GM23338 (cell line): ENCODE data around the gene C4BPA. TPM values are rescaled to one million over a fixed set of nuclear protein-coding genes. Genes with fewer than 3 reads are reported as not detected.

Source experiments
- ATAC-seq: fragments of 200-7000 bp; cut with Tn5 transposase; 3 replicates; pipeline ENCODE4 v1.9.1; 2020
- DNase-seq: peaks from one replicate; pipeline ENCODE4 v3.0.0-alpha.2; 2015; ENCODE audit warnings: low spot score
- H2AFZ ChIP-seq: fragments of 200-600 bp; sonication (generic); 2 replicates; pipeline ENCODE4 v1.8.0; 2016; ENCODE audit warnings: antibody characterized with exemption, mild to moderate bottlenecking, moderate library complexity
- H3F3A ChIP-seq: fragments of 200-600 bp; sonication (generic); replicated peaks from 2 replicates; pipeline ENCODE4 v1.8.0; 2017; ENCODE audit warnings: antibody characterized with exemption, mixed run types, low read depth
- H3K27ac ChIP-seq: fragments of 200-600 bp; sonication (generic); 2 replicates; pipeline ENCODE4 v1.6.1; 2016; ENCODE audit warnings: low read depth
- H3K27me3 ChIP-seq: fragments of 200-600 bp; sonication (generic); 2 replicates; pipeline ENCODE4 v1.8.0; 2016; ENCODE audit warnings: mild to moderate bottlenecking, mixed run types, moderate library complexity; ENCODE audit not compliant: insufficient read depth
- H3K36me3 ChIP-seq: fragments of 200-600 bp; sonication (generic); 2 replicates; pipeline ENCODE4 v1.8.0; 2016; ENCODE audit warnings: mild to moderate bottlenecking; ENCODE audit not compliant: insufficient read depth
- H3K4me1 ChIP-seq: fragments of 200-600 bp; sonication (generic); 2 replicates; pipeline ENCODE4 v1.8.0; 2016; ENCODE audit warnings: mild to moderate bottlenecking, moderate library complexity; ENCODE audit not compliant: insufficient read depth
- H3K4me2 ChIP-seq: fragments of 200-600 bp; sonication (generic); 2 replicates; pipeline ENCODE4 v1.7.1; 2017; ENCODE audit warnings: mixed run types
- H3K4me3 ChIP-seq: fragments of 200-600 bp; sonication (generic); 2 replicates; pipeline ENCODE4 v1.6.1; 2016; ENCODE audit warnings: mixed run types
- H3K79me2 ChIP-seq: fragments of 200-600 bp; sonication (generic); replicated peaks from 2 replicates; pipeline ENCODE4 v1.8.0; 2017; ENCODE audit warnings: mild to moderate bottlenecking; ENCODE audit not compliant: insufficient read depth
- H3K9me2 ChIP-seq: fragments of 200-600 bp; sonication (generic); 2 replicates; pipeline ENCODE4 v1.8.0; 2017; ENCODE audit not compliant: insufficient read depth
- H4K20me1 ChIP-seq: fragments of 200-600 bp; sonication (generic); replicated peaks from 2 replicates; pipeline ENCODE4 v1.8.0; 2017; ENCODE audit warnings: mild to moderate bottlenecking; ENCODE audit not compliant: insufficient read depth
- H3K27ac Mint-ChIP-seq: 2 replicates; pipeline ENCODE4 v1.8.0; 2020; ENCODE audit warnings: inconsistent platforms, mild to moderate bottlenecking, moderate library complexity, mixed read lengths
- H3K27me3 Mint-ChIP-seq: 3 replicates; pipeline ENCODE4 v1.8.0; 2022; ENCODE audit warnings: low read depth, mild to moderate bottlenecking, moderate library complexity, mixed read lengths, inconsistent platforms; ENCODE audit not compliant: insufficient read depth, poor library complexity
- H3K36me3 Mint-ChIP-seq: 3 replicates; pipeline ENCODE4 v1.8.0; 2021; ENCODE audit warnings: low read depth, mild to moderate bottlenecking, inconsistent platforms, moderate library complexity, mixed read lengths
- H3K4me1 Mint-ChIP-seq: 3 replicates; pipeline ENCODE4 v1.8.0; 2020; ENCODE audit warnings: mild to moderate bottlenecking, inconsistent platforms, mixed read lengths
- H3K4me3 Mint-ChIP-seq: 3 replicates; pipeline ENCODE4 v1.8.0; 2021; ENCODE audit warnings: moderate library complexity, mild to moderate bottlenecking, inconsistent platforms, mixed read lengths
- H3K9me3 Mint-ChIP-seq: 3 replicates; pipeline ENCODE4 v1.8.0; 2020; ENCODE audit warnings: moderate library complexity, mild to moderate bottlenecking, inconsistent platforms, mixed read lengths
- CREB1 ChIP-seq: fragments of 250-450 bp; sonication (Bioruptor Pico); IDR thresholded peaks from 2 replicates; pipeline ENCODE4 v1.5.0; 2020; ENCODE audit warnings: low read depth, mild to moderate bottlenecking, moderate library complexity
- ETS1 ChIP-seq: IDR thresholded peaks from 2 replicates; pipeline ENCODE4 v1.6.1; 2016; ENCODE audit warnings: antibody characterized with exemption
- EZH2 ChIP-seq: fragments of 200-600 bp; sonication (generic); IDR thresholded peaks from one replicate; pipeline ENCODE4 v1.8.0; 2017; ENCODE audit warnings: antibody characterized with exemption, mild to moderate bottlenecking, low read depth; ENCODE audit not compliant: unreplicated experiment
- JUNB ChIP-seq: IDR thresholded peaks from one replicate; pipeline ENCODE4 v1.6.1; 2016; ENCODE audit warnings: antibody characterized with exemption; ENCODE audit not compliant: unreplicated experiment
- NANOG ChIP-seq: IDR thresholded peaks from 2 replicates; pipeline ENCODE4 v1.6.1; 2016; ENCODE audit warnings: antibody characterized with exemption, borderline replicate concordance
- POLR2AphosphoS5 ChIP-seq: IDR thresholded peaks from 2 replicates; pipeline ENCODE4 v1.6.1; 2016; ENCODE audit warnings: antibody characterized with exemption, low read depth
- STAT1 ChIP-seq: IDR thresholded peaks from one replicate; pipeline ENCODE4 v1.6.1; 2016; ENCODE audit warnings: antibody characterized with exemption; ENCODE audit not compliant: unreplicated experiment
- ZNF114 ChIP-seq: fragments of 250-450 bp; sonication (Bioruptor Pico); IDR thresholded peaks from 2 replicates; pipeline ENCODE4 v1.5.0; 2020; ENCODE audit warnings: mild to moderate bottlenecking, moderate library complexity
- ZNF331 ChIP-seq: fragments of 250-450 bp; sonication (Bioruptor Pico); IDR thresholded peaks from 2 replicates; pipeline ENCODE4 v1.5.0; 2020; ENCODE audit warnings: low read depth, mild to moderate bottlenecking, moderate library complexity
- polyA plus RNA-seq: library from polyadenylated mRNA; unstranded; fragments of >200 nt; fragmentation: Nextera tagmentation; extraction: Ambion mirVana; gene quantifications from 2 replicates; pipeline ENCODE4 v1.2.1, GENCODE V29; 2016
- total RNA-seq: library from RNA; depleted of rRNA; stranded (reverse); fragments of >200 nt; shearing (Covaris generic); gene quantifications from 2 replicates; pipeline ENCODE4 v1.2.3, GENCODE V29; 2014
- TF ChIP-seq, protein P1 (sequence below), 2 experiments: fragments of 200-600 bp in 1 of 2; sonication (generic) in 1 of 2; conservative IDR thresholded peaks; 2 replicates each; pipeline versions ENCODE4 v1.5.1 to v1.6.1; 2016 to 2017; ENCODE audit warnings: antibody characterized with exemption in 2 of 2, low read depth in 2 of 2, mild to moderate bottlenecking in 2 of 2, moderate library complexity in 1 of 2
- TF ChIP-seq, protein P2 (sequence below): IDR thresholded peaks from one replicate; pipeline ENCODE4 v1.6.1; 2018; ENCODE audit warnings: antibody characterized with exemption; ENCODE audit not compliant: unreplicated experiment

Gene C4BPA
- total and polyA plus RNA-seq, 2 experiments from 2014 or later = not detected

DNA sequence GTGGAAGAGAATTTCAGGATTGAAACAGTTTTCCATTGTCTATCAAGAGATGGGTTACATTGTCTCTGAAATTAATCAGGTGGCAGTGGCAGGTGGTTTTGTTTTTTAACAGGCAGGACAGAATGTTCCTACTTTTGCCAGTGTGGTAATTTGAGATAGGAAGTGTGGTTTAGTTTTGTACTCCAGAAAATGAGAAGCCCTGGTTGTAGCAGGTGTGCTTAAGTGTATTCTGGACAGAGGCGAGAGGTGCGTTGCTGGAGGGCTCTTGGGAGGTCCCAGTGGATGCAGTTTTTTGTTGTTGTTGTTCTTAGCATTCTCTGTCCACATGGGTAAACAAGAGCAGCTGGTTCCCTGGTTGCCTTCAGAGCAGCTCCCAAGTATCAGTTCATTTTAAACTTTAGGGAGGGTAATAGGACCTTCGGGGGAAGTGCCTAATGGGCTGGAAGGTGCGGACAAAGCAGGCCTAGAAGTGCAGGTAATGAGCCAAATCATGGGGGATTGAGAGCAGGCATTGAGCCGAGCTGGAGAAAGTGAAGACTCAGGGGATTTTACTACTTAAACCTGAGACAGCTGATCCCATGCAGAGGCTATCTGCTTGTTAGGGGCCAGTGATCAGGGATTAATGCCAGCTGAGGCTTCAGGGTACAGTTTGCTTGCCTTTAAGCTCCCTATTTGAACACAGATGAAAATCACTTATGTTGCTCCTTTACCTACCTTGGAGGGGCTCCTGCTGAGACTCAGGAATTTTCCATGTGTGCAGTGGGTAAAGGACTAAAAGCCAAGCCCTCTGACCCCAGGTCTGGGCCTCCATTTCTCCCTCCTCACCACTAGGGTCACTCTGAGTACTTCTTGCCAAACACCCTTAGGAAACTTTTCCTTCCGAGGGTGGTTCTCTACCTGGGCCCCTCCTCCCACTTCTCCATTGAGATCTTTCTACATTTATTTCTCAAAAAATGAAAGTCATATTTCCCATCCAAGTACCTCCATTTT, 44.9 kb upstream of the C4BPA start (continued):
- TF ChIP-seq ETS1 = no peak

DNA sequence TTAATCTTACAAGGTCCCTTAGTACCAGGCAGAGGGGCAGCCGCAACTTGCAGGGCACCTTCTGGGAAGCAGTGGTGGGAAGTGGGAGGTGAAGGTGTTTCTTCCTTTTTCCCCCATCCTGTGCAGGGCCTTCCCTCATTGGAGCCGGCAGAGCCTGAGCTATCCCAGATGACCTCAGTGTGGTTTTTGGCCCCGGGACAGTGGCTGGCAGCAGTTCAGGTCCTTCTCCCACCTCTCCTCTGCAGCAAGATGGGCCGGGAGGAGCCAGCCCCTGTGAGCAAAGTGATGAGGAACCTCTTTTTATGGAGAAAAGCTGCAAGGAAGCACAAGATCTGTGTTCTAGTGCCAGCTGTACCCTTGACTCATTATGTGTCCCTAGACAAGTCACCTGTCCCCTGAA, 44.2 kb upstream of the C4BPA start:
- Histone ChIP-seq H3K9me2 (no peaks in the 10 kb centered on the region), H3K36me3 (peaks cover 10% of the 10 kb centered on the region; the same call in 1 of the 2 replicates), H3K79me2 (no peaks in the 10 kb centered on the region), H3K4me1 (no peaks in the 10 kb centered on the region), H3K4me3 (no peak overlapping the region), H3K4me2 (no peak overlapping the region), H3K27ac (no peak overlapping the region), H4K20me1 (no peaks in the 10 kb centered on the region; the same call in 1 of the 2 replicates), H2AFZ (no peak overlapping the region), H3F3A (no peaks in the 10 kb centered on the region), H3K27me3 (no peaks in the 10 kb centered on the region)
- Mint-ChIP-seq H3K4me1 (peaks cover 13% of the 10 kb centered on the region), H3K27ac (no peak overlapping the region), H3K4me3 (no peak overlapping the region), H3K36me3 (peaks cover 31% of the 10 kb centered on the region), H3K27me3 (peaks cover 2% of the 10 kb centered on the region), H3K9me3 (no peaks in the 10 kb centered on the region)
- DNase-seq (no peak), ATAC-seq (peak; percentile 44)
- TF ChIP-seq NANOG (no peak), ZNF331 (CRISPR knock-in tag) (no peak), ZNF114 (CRISPR knock-in tag) (no peak), ETS1 (no peak), CREB1 (no peak), STAT1 (no peak), POLR2AphosphoS5 (no peak), JUNB (no peak), EZH2 (no peak)
- TF ChIP-seq, protein P1, sequence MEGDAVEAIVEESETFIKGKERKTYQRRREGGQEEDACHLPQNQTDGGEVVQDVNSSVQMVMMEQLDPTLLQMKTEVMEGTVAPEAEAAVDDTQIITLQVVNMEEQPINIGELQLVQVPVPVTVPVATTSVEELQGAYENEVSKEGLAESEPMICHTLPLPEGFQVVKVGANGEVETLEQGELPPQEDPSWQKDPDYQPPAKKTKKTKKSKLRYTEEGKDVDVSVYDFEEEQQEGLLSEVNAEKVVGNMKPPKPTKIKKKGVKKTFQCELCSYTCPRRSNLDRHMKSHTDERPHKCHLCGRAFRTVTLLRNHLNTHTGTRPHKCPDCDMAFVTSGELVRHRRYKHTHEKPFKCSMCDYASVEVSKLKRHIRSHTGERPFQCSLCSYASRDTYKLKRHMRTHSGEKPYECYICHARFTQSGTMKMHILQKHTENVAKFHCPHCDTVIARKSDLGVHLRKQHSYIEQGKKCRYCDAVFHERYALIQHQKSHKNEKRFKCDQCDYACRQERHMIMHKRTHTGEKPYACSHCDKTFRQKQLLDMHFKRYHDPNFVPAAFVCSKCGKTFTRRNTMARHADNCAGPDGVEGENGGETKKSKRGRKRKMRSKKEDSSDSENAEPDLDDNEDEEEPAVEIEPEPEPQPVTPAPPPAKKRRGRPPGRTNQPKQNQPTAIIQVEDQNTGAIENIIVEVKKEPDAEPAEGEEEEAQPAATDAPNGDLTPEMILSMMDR (conservative IDR thresholded peaks at IDR 0.05; ENCODE audit: low read depth in 2 of 2) = no peak
- TF ChIP-seq, protein P2, sequence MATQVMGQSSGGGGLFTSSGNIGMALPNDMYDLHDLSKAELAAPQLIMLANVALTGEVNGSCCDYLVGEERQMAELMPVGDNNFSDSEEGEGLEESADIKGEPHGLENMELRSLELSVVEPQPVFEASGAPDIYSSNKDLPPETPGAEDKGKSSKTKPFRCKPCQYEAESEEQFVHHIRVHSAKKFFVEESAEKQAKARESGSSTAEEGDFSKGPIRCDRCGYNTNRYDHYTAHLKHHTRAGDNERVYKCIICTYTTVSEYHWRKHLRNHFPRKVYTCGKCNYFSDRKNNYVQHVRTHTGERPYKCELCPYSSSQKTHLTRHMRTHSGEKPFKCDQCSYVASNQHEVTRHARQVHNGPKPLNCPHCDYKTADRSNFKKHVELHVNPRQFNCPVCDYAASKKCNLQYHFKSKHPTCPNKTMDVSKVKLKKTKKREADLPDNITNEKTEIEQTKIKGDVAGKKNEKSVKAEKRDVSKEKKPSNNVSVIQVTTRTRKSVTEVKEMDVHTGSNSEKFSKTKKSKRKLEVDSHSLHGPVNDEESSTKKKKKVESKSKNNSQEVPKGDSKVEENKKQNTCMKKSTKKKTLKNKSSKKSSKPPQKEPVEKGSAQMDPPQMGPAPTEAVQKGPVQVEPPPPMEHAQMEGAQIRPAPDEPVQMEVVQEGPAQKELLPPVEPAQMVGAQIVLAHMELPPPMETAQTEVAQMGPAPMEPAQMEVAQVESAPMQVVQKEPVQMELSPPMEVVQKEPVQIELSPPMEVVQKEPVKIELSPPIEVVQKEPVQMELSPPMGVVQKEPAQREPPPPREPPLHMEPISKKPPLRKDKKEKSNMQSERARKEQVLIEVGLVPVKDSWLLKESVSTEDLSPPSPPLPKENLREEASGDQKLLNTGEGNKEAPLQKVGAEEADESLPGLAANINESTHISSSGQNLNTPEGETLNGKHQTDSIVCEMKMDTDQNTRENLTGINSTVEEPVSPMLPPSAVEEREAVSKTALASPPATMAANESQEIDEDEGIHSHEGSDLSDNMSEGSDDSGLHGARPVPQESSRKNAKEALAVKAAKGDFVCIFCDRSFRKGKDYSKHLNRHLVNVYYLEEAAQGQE = no peak
